Endodermal cell (in vitro differentiated cells): ENCODE measurements around the gene HLA-DQA2. TPM values are rescaled to one million over a fixed set of nuclear protein-coding genes. Genes with fewer than 3 reads are reported as not detected.
"Not testable (repeated sequence)": the region's sequence is repeated elsewhere in the genome, so short reads cannot be mapped to it uniquely, and the experiment has no call there.

ENCODE experiments used
- DNase-seq: peaks from one replicate; pipeline ENCODE4 v3.0.0-alpha.2; 2017
- H3K27ac ChIP-seq: 2 replicates; pipeline ENCODE4 v1.5.1; 2013; ENCODE audit warnings: mild to moderate bottlenecking, low read depth, low read length, moderate library complexity
- H3K27me3 ChIP-seq: 2 replicates; pipeline ENCODE4 v1.6.1; 2013; ENCODE audit warnings: mild to moderate bottlenecking, low read length, moderate library complexity; ENCODE audit not compliant: insufficient read depth, control insufficient read depth, poor library complexity, severe bottlenecking
- H3K36me3 ChIP-seq: 2 replicates; pipeline ENCODE4 v1.7.0; 2013; ENCODE audit warnings: mild to moderate bottlenecking, low read length, moderate library complexity; ENCODE audit not compliant: control insufficient read depth, insufficient read depth
- H3K4me1 ChIP-seq: one replicate; pipeline ENCODE4 v1.7.0; 2013; ENCODE audit warnings: low read length; ENCODE audit not compliant: control insufficient read depth, insufficient read depth
- H3K4me3 ChIP-seq: 2 replicates; pipeline ENCODE4 v1.5.1; 2013; ENCODE audit warnings: mild to moderate bottlenecking, low read length, moderate library complexity
- H3K9ac ChIP-seq: 2 replicates; pipeline ENCODE4 v1.6.1; 2013; ENCODE audit warnings: mild to moderate bottlenecking, low read length, moderate library complexity; ENCODE audit not compliant: poor library complexity, severe bottlenecking; ENCODE audit errors: extremely low read depth
- H3K9me3 ChIP-seq: 2 replicates; pipeline ENCODE4 v1.6.1; 2013; ENCODE audit warnings: mild to moderate bottlenecking, low read length, moderate library complexity; ENCODE audit not compliant: control insufficient read depth
- H3K27ac Mint-ChIP-seq: 2 replicates; pipeline ENCODE4 v1.8.0; 2020; ENCODE audit warnings: mixed read lengths
- H3K27me3 Mint-ChIP-seq: 2 replicates; pipeline ENCODE4 v1.8.0; 2021; ENCODE audit warnings: mild to moderate bottlenecking, mixed read lengths; ENCODE audit not compliant: insufficient read depth
- H3K36me3 Mint-ChIP-seq: 2 replicates; pipeline ENCODE4 v1.8.0; 2020; ENCODE audit warnings: low read depth, mixed read lengths
- H3K4me1 Mint-ChIP-seq: 2 replicates; pipeline ENCODE4 v1.8.0; 2020; ENCODE audit warnings: mixed read lengths
- H3K4me3 Mint-ChIP-seq: 2 replicates; pipeline ENCODE4 v1.8.0; 2020; ENCODE audit warnings: mild to moderate bottlenecking, moderate library complexity, mixed read lengths
- H3K9me3 Mint-ChIP-seq: 2 replicates; pipeline ENCODE4 v1.8.0; 2020; ENCODE audit warnings: mild to moderate bottlenecking, mixed read lengths
- WGBS, 2 experiments: methylation state at CpG; one replicate each; pipeline versions ENCODE4 v1.1.5 to v1.1.7; 2013; ENCODE audit warnings: missing lambda C conversion rate in 2 of 2, mixed read lengths in 1 of 2; ENCODE audit not compliant: insufficient coverage in 1 of 2, insufficient read length in 1 of 2; 5-methylcytosine and 5-hydroxymethylcytosine counted together
- total RNA-seq, 2 donors: library from RNA; stranded (reverse); fragmentation: NEBNext Ultra II Directional in 1 of 2; extraction: Animal tissue kit (Norgen Biotek cat#: 25700) in 1 of 2; gene quantifications; 2 replicates in 1 of 2; 3 replicates in 1 of 2; pipeline ENCODE4 v1.2.1, GENCODE V29; 2021
- TF ChIP-seq, protein P1 (sequence below): fragments of 200-600 bp; sonication (generic); conservative IDR thresholded peaks from 2 replicates; pipeline ENCODE4 v1.5.0; 2021; ENCODE audit warnings: antibody characterized with exemption, mild to moderate bottlenecking

Gene HLA-DQA2
- total RNA-seq, 2 donors from 2014 or later: not detected

DNA sequence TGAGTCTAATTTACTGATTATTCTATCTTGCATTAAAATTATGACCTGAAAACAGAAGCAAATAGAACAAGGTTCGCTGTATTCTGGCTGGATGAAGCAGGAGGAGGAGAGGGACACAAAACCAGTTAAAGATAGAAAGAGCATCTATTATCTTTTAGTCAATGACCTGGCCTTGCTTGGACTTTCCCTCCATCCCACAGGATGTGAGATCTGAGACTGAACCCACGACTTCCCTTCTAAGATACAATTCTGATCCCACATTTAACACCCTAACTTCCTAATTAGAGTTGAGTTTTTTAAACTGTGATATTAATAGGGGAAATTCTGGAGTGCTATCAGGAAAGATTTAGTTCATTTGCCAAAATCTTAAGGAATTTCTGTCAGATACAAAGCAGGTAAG, 3.1 kb upstream of the HLA-DQA2 start:
- no peaks in the 10 kb centered on the region for H3K27me3 ChIP-seq
- TF ChIP-seq, protein P1, sequence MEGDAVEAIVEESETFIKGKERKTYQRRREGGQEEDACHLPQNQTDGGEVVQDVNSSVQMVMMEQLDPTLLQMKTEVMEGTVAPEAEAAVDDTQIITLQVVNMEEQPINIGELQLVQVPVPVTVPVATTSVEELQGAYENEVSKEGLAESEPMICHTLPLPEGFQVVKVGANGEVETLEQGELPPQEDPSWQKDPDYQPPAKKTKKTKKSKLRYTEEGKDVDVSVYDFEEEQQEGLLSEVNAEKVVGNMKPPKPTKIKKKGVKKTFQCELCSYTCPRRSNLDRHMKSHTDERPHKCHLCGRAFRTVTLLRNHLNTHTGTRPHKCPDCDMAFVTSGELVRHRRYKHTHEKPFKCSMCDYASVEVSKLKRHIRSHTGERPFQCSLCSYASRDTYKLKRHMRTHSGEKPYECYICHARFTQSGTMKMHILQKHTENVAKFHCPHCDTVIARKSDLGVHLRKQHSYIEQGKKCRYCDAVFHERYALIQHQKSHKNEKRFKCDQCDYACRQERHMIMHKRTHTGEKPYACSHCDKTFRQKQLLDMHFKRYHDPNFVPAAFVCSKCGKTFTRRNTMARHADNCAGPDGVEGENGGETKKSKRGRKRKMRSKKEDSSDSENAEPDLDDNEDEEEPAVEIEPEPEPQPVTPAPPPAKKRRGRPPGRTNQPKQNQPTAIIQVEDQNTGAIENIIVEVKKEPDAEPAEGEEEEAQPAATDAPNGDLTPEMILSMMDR: no peak
- Mint-ChIP-seq H3K27ac (no peak overlapping the region), H3K4me1 (no peaks in the 10 kb centered on the region), H3K36me3 (no peaks in the 10 kb centered on the region), H3K9me3 (no peaks in the 10 kb centered on the region), H3K27me3 (peaks cover 7% of the 10 kb centered on the region), H3K4me3 (no peak overlapping the region)
- no peak overlapping the region for H3K27ac ChIP-seq
- no peak overlapping the region for H3K9ac ChIP-seq
- no peaks in the 10 kb centered on the region for H3K4me1 ChIP-seq
- H3K36me3 ChIP-seq: no peaks in the 10 kb centered on the region
- DNase-seq: no peak
- WGBS, 2 experiments: 59% methylated on average over 2 of the region's 2 CpGs; no CpG with 5 or more reads in 1 of the 2 experiments
- H3K9me3 ChIP-seq: no peaks in the 10 kb centered on the region
- no peak overlapping the region for H3K4me3 ChIP-seq

DNA sequence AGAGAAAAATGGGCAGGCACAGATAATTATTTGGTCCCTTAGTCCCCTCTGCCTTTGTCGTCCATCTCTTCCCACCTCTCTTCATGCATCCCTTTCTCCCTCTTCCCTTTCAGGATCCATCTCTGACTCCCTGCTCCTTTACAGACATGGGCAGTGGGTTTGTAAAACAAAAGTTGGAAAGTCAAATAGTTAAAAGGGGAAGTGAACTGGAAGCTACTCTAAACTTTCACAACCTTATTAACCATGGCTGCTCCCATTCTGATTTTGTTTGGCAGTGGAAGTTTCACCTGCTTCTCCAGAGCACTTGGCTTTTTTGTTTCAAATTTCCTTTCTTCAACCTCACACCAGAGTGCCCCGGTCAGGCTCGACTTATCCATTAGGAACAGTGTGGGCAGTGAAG, 1.2 kb downstream of the HLA-DQA2 start:
- DNase-seq: no peak
- TF ChIP-seq, protein P1: no peak
- 86 to 100% methylated on average over 1 to 3 of the region's 3 CpGs for WGBS, 2 experiments

DNA sequence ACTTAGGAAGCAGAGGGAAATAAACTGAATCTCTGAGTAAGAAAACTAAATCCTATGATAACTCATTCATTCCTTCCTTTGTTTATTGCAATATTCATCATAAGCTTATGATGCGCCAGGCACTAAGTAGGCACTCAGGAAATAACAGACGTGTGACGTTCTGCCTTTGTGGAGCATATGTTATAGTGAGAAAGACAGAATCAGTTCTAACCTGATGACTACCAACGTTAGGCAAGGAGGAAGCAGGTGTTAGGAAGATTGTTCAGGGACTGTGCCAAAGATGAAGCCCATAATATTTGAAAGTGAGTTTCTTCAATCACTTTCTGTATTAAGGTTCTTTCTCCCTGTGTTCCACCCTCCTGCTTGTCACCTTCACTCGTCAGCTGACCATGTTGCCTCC, 3.6 kb downstream of the HLA-DQA2 start:
- Histone ChIP-seq H3K27ac (no peak overlapping the region), H3K4me3 (no peak overlapping the region), H3K36me3 (no peaks in the 10 kb centered on the region), H3K9ac (no peak overlapping the region), H3K9me3 (no peaks in the 10 kb centered on the region), H3K27me3 (no peaks in the 10 kb centered on the region), H3K4me1 (no peaks in the 10 kb centered on the region)
- H3K4me1 Mint-ChIP-seq: no peaks in the 10 kb centered on the region
- H3K27ac Mint-ChIP-seq: no peak overlapping the region
- no peaks in the 10 kb centered on the region for H3K36me3 Mint-ChIP-seq
- H3K9me3 Mint-ChIP-seq: no peaks in the 10 kb centered on the region
- TF ChIP-seq, protein P1: no peak
- H3K4me3 Mint-ChIP-seq: no peak overlapping the region
- no peak for DNase-seq
- H3K27me3 Mint-ChIP-seq: peaks cover 7% of the 10 kb centered on the region
- 72 to 100% methylated on average over 1 to 5 of the region's 5 CpGs for WGBS, 2 experiments

More for the DNA sequence above, 1.2 kb downstream of the HLA-DQA2 start:
- peaks cover 7% of the 10 kb centered on the region for H3K27me3 Mint-ChIP-seq
- no peaks in the 10 kb centered on the region for H3K36me3 Mint-ChIP-seq
- no peaks in the 10 kb centered on the region for H3K4me1 Mint-ChIP-seq
- Histone ChIP-seq H3K9ac (no peak overlapping the region), H3K27me3 (no peaks in the 10 kb centered on the region), H3K4me1 (no peaks in the 10 kb centered on the region), H3K27ac (no peak overlapping the region), H3K36me3 (no peaks in the 10 kb centered on the region), H3K4me3 (no peak overlapping the region), H3K9me3 (no peaks in the 10 kb centered on the region)
- H3K9me3 Mint-ChIP-seq: no peaks in the 10 kb centered on the region
- no peak overlapping the region for H3K4me3 Mint-ChIP-seq
- no peak overlapping the region for H3K27ac Mint-ChIP-seq

DNA sequence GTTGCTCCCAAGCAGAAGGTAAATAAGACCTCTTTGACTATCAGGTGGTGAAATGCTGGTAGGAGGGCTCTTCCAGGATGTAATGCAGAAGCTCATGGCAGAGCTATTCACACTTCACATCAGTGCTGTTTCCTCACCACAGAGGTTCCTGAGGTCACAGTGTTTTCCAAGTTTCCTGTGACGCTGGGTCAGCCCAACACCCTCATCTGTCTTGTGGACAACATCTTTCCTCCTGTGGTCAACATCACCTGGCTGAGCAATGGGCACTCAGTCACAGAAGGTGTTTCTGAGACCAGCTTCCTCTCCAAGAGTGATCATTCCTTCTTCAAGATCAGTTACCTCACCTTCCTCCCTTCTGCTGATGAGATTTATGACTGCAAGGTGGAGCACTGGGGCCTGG, 4.5 kb downstream of the HLA-DQA2 start:
- 73 to 91% methylated on average over 1 of the region's 1 CpG for WGBS, 2 experiments

More for the DNA sequence above, 4.5 kb downstream of the HLA-DQA2 start:
- not testable (repeated sequence) for H3K9ac ChIP-seq, H3K36me3 ChIP-seq, H3K9me3 Mint-ChIP-seq, H3K36me3 Mint-ChIP-seq, H3K27ac Mint-ChIP-seq, H3K4me3 Mint-ChIP-seq, H3K27me3 Mint-ChIP-seq, H3K9me3 ChIP-seq, DNase-seq, H3K27me3 ChIP-seq, H3K4me1 ChIP-seq, H3K4me1 Mint-ChIP-seq, H3K27ac ChIP-seq, H3K4me3 ChIP-seq
